Ishikawa (cell line): Measurements from ENCODE around the gene MARVELD1.
A peak's percentile ranks its signal among the peaks of the same experiment; 100 is the strongest.

ENCODE experiments used
- CEBPB ChIP-seq: IDR thresholded peaks from 2 replicates; pipeline ENCODE4 v1.6.1; 2012
- CREB1 ChIP-seq: IDR thresholded peaks from 2 replicates; pipeline ENCODE4 v1.6.1; 2012; ENCODE audit warnings: low read depth
- EP300 ChIP-seq: IDR thresholded peaks from 2 replicates; pipeline ENCODE4 v1.6.1; 2012; ENCODE audit warnings: borderline replicate concordance
- FOXM1 ChIP-seq: IDR thresholded peaks from 2 replicates; pipeline ENCODE4 v1.6.1; 2012; ENCODE audit warnings: low read depth, borderline replicate concordance
- MAX ChIP-seq: IDR thresholded peaks from 2 replicates; pipeline ENCODE4 v1.6.1; 2012
- NFIC ChIP-seq: IDR thresholded peaks from 2 replicates; pipeline ENCODE4 v1.6.1; 2012
- RAD21 ChIP-seq: IDR thresholded peaks from 2 replicates; pipeline ENCODE4 v1.6.1; 2012; ENCODE audit warnings: low read depth
- REST ChIP-seq: IDR thresholded peaks from 2 replicates; pipeline ENCODE4 v1.6.1; 2012; ENCODE audit warnings: low read depth, mild to moderate bottlenecking
- TAF1 ChIP-seq: IDR thresholded peaks from 2 replicates; pipeline ENCODE4 v1.6.1; 2012; ENCODE audit warnings: low read depth, mild to moderate bottlenecking
- TCF12 ChIP-seq: IDR thresholded peaks from 2 replicates; pipeline ENCODE4 v1.6.1; 2012; ENCODE audit warnings: low read depth
- TEAD4 ChIP-seq: IDR thresholded peaks from 2 replicates; pipeline ENCODE4 v1.6.1; 2012
- USF1 ChIP-seq: IDR thresholded peaks from 2 replicates; pipeline ENCODE4 v1.6.1; 2012
- YY1 ChIP-seq: IDR thresholded peaks from 2 replicates; pipeline ENCODE4 v1.6.1; 2012; ENCODE audit warnings: low read depth

- TF ChIP-seq CREB1, result no peak
- peak; percentile 92 for TF ChIP-seq MAX
- TF ChIP-seq EP300, result no peak; the same call in 1 of the 2 replicates
- no peak for TF ChIP-seq TAF1
- peak; percentile 95 for TF ChIP-seq CEBPB
- peak; percentile 82 for TF ChIP-seq NFIC
- no peak for TF ChIP-seq REST
- 0 out of 2 replicates have a peak, but pooled peaks have one; percentile 33 for TF ChIP-seq YY1
- peak; percentile 74 for TF ChIP-seq TEAD4
- TF ChIP-seq TCF12, result peak; percentile 62; the same call in 1 of the 2 replicates
- no peak for TF ChIP-seq FOXM1
- peak; percentile 80 for TF ChIP-seq USF1
- no peak for TF ChIP-seq RAD21
Observed at GRCh38 chr10:97718659-97719142, 5.2 kb downstream of the MARVELD1 start.
